GM12878 (cell line): Measurements from ENCODE around the gene TAF3. TPM values are rescaled to one million over a fixed set of nuclear protein-coding genes. Genes with fewer than 3 reads are reported as not detected.
A peak's percentile ranks its signal among the peaks of the same experiment; 100 is the strongest.

Source experiments
- ATAC-seq: fragments of 200-7000 bp; cut with Tn5 transposase; 3 replicates; pipeline ENCODE4 v1.9.1; 2020; ENCODE audit warnings: mild to moderate bottlenecking, moderate library complexity
- BruUV-seq: library from RNA; stranded (reverse); fragments of 400-500 nt; replicated peaks from 2 replicates; lab custom pipeline; 2021; lab: Mats Ljungman, UMichigan
- CTCF ChIA-PET: fragments of 300-600 bp; sonication (Branson Sonifier 250); formaldehyde crosslinking; extraction: SDS; loops from one replicate; lab custom pipeline; 2021; ENCODE audit warnings: inconsistent platforms; lab: Yijun Ruan, JAX
- POLR2A ChIA-PET: fragments of 350-600 bp; formaldehyde crosslinking; extraction: SDS; loops from one replicate; lab custom pipeline; 2021; ENCODE audit warnings: inconsistent platforms; lab: Charles Lee
- RAD21 ChIA-PET: fragments of 300-600 bp; sonication (Branson Sonifier 250); formaldehyde crosslinking; loops from one replicate; lab custom pipeline; 2023; ENCODE audit warnings: antibody characterized with exemption; ENCODE audit not compliant: unreplicated experiment; lab: Charles Lee
- SMC1A ChIA-PET: fragments of 300-600 bp; sonication (Branson Sonifier 250); formaldehyde crosslinking; loops from one replicate; lab custom pipeline; 2023; ENCODE audit not compliant: unreplicated experiment, uncharacterized antibody; lab: Charles Lee
- DNase-seq: peaks from one replicate; pipeline ENCODE4 v3.0.0-alpha.2; 2011; ENCODE audit warnings: low read depth, low spot score
- FAIRE-seq: peaks from 3 replicates; lab custom pipeline; 2011; peaks lifted over from hg19 to GRCh38; lab: Jason Lieb, UNC
- H2AFZ ChIP-seq: 2 replicates; pipeline ENCODE4 v1.6.0; 2011; ENCODE audit warnings: low read depth, low read length, control low read depth; ENCODE audit not compliant: control insufficient read depth
- H3K27ac ChIP-seq: 2 replicates; pipeline ENCODE4 v1.5.1; 2011; ENCODE audit warnings: control low read depth; ENCODE audit not compliant: control insufficient read depth, insufficient read depth
- H3K27me3 ChIP-seq, 2 experiments: replicated peaks in 1 of 2; 2 replicates each; pipeline versions ENCODE4 v1.6.0 to v1.6.1; 2011; ENCODE audit warnings: low read length in 1 of 2; ENCODE audit not compliant: control insufficient read depth in 2 of 2, insufficient read depth in 2 of 2
- H3K36me3 ChIP-seq, 2 experiments: 2 replicates each; pipeline ENCODE4 v1.5.1; 2011; ENCODE audit warnings: low read length in 1 of 2; ENCODE audit not compliant: control insufficient read depth in 2 of 2, insufficient read depth in 2 of 2
- H3K4me1 ChIP-seq: 2 replicates; pipeline ENCODE4 v1.6.1; 2011; ENCODE audit warnings: mild to moderate bottlenecking, low read length, moderate library complexity, mixed read lengths; ENCODE audit not compliant: control insufficient read depth, insufficient read depth
- H3K4me2 ChIP-seq: 2 replicates; pipeline ENCODE4 v1.6.0; 2011; ENCODE audit warnings: control low read depth; ENCODE audit not compliant: control insufficient read depth, insufficient read depth
- H3K4me3 ChIP-seq: fragments of 200-600 bp; sonication (generic); 2 replicates; pipeline ENCODE4 v1.5.1; 2016
- H3K79me2 ChIP-seq: 2 replicates; pipeline ENCODE4 v1.6.0; 2011; ENCODE audit warnings: low read length; ENCODE audit not compliant: control insufficient read depth, insufficient read depth
- H3K9ac ChIP-seq: 2 replicates; pipeline ENCODE4 v1.8.0; 2011; ENCODE audit warnings: low read length, control low read depth, mixed read lengths; ENCODE audit not compliant: control insufficient read depth, insufficient read depth
- H3K9me3 ChIP-seq: replicated peaks from 3 replicates; pipeline ENCODE4 v1.5.1; 2011; ENCODE audit warnings: mild to moderate bottlenecking, low read length; ENCODE audit not compliant: control insufficient read depth, insufficient read depth
- H4K20me1 ChIP-seq: 2 replicates; pipeline ENCODE4 v1.6.0; 2011; ENCODE audit not compliant: control insufficient read depth, insufficient read depth
- ASH2L ChIP-seq: fragments of 300-600, 200-600 bp; sonication (generic); IDR thresholded peaks from 2 replicates; pipeline ENCODE4 v1.6.1; 2017; ENCODE audit warnings: low read depth, mild to moderate bottlenecking, borderline replicate concordance
- BMI1 ChIP-seq: fragments of 450-650 bp; IDR thresholded peaks from 2 replicates; pipeline ENCODE4 v1.6.1; 2016; ENCODE audit warnings: mild to moderate bottlenecking, moderate library complexity, borderline replicate concordance
- DPF2 ChIP-seq: fragments of 450-650 bp; IDR thresholded peaks from 2 replicates; pipeline ENCODE4 v1.6.1; 2017; ENCODE audit warnings: mild to moderate bottlenecking
- EED ChIP-seq: sonication (generic); IDR thresholded peaks from 2 replicates; pipeline ENCODE4 v1.6.1; 2016; ENCODE audit warnings: antibody characterized with exemption, low read depth
- FOXK2 ChIP-seq: fragments of 450-650 bp; IDR thresholded peaks from 2 replicates; pipeline ENCODE4 v1.6.1; 2017; ENCODE audit warnings: mild to moderate bottlenecking, moderate library complexity
- FOXM1 ChIP-seq: IDR thresholded peaks from 2 replicates; pipeline ENCODE4 v1.6.1; 2012; ENCODE audit warnings: low read depth, mild to moderate bottlenecking, inconsistent platforms, low read length, moderate library complexity
- GATAD2B ChIP-seq: fragments of 450-650 bp; conservative IDR thresholded peaks from 2 replicates; pipeline ENCODE4 v1.6.1; 2017; ENCODE audit warnings: low read depth, mild to moderate bottlenecking, moderate library complexity
- IKZF1 ChIP-seq: fragments of 450-650 bp; conservative IDR thresholded peaks from 2 replicates; pipeline ENCODE4 v1.6.1; 2017; ENCODE audit warnings: antibody characterized with exemption, mild to moderate bottlenecking
- IKZF2 ChIP-seq, 2 experiments: fragments of 450-650 bp; IDR thresholded peaks; 2 replicates each; pipeline ENCODE4 v1.6.1; 2017; ENCODE audit warnings: mild to moderate bottlenecking in 2 of 2, moderate library complexity in 2 of 2
- IRF4 ChIP-seq: IDR thresholded peaks from 2 replicates; pipeline ENCODE4 v1.6.1; 2011; ENCODE audit warnings: low read depth, low read length
- KAT2A ChIP-seq: conservative IDR thresholded peaks from 2 replicates; pipeline ENCODE4 v1.6.1; 2011; ENCODE audit warnings: low read depth, low read length; ENCODE audit not compliant: control insufficient read depth
- NRF1 ChIP-seq: conservative IDR thresholded peaks from 2 replicates; pipeline ENCODE4 v1.6.1; 2011; ENCODE audit warnings: mild to moderate bottlenecking, low read depth, low read length, improper control_type of control experiment
- POLR2AphosphoS2 ChIP-seq: IDR thresholded peaks from 2 replicates; pipeline ENCODE4 v1.6.1; 2011; ENCODE audit warnings: low read depth, mild to moderate bottlenecking, low read length, improper control_type of control experiment, moderate library complexity
- POLR2AphosphoS5 ChIP-seq: IDR thresholded peaks from 2 replicates; pipeline ENCODE4 v1.6.1; 2011; ENCODE audit warnings: mild to moderate bottlenecking, low read length, inconsistent platforms
- RUNX3 ChIP-seq: IDR thresholded peaks from 2 replicates; pipeline ENCODE4 v1.6.1; 2012; ENCODE audit warnings: low read length, inconsistent platforms
- SIN3A ChIP-seq: IDR thresholded peaks from 2 replicates; pipeline ENCODE4 v1.6.1; 2012; ENCODE audit warnings: low read depth, low read length, improper control_type of control experiment
- SMARCA5 ChIP-seq: fragments of 450-650 bp; IDR thresholded peaks from 2 replicates; pipeline ENCODE4 v1.6.1; 2017; ENCODE audit warnings: mild to moderate bottlenecking
- TARDBP ChIP-seq: IDR thresholded peaks from 2 replicates; pipeline ENCODE4 v1.6.1; 2016; ENCODE audit warnings: borderline replicate concordance
- TCF12 ChIP-seq: IDR thresholded peaks from 2 replicates; pipeline ENCODE4 v1.6.1; 2011; ENCODE audit warnings: low read depth, mild to moderate bottlenecking, low read length
- WRNIP1 ChIP-seq: IDR thresholded peaks from 2 replicates; pipeline ENCODE4 v1.6.1; 2011; ENCODE audit warnings: low read depth, low read length, improper control_type of control experiment, borderline replicate concordance
- ZNF24 ChIP-seq: fragments of 450-650 bp; IDR thresholded peaks from 2 replicates; pipeline ENCODE4 v1.6.1; 2017; ENCODE audit warnings: antibody characterized with exemption, mild to moderate bottlenecking
- WGBS: methylation state at CpG from one replicate; pipeline ENCODE4 v1.1.6; 2016; ENCODE audit warnings: low lambda C conversion rate; ENCODE audit not compliant: insufficient replicate concordance, insufficient coverage; ENCODE audit errors: missing lambda C conversion rate; 5-methylcytosine and 5-hydroxymethylcytosine counted together
- in situ Hi-C: fragments of 300-500 bp; cut with MboI; formaldehyde crosslinking; loops from 9 replicates; pipeline ENCODE4 v1.14.3; 2018; ENCODE audit warnings: mixed read lengths
- intact Hi-C: fragments of 100-400 bp; cut with micrococcal nuclease; formaldehyde crosslinking; loops from one replicate; pipeline ENCODE4 v1.14.2; 2022; ENCODE audit not compliant: unreplicated experiment
- polyA plus RNA-seq, 11 experiments: library from polyadenylated mRNA; depleted of rRNA in 4 of 11; unstranded in 6 of 11; stranded (reverse) in 5 of 11; fragments of >200 nt; fragmentation: Nextera tagmentation in 4 of 11; fragmentation: Illumina TruSeq in 1 of 11; extraction: Ambion mirVana in 4 of 11; extraction: Trizol in 1 of 11; gene quantifications; 1 replicate in 1 of 11; 2 replicates in 10 of 11; pipeline versions ENCODE4 v1.2.1 to v1.2.3, GENCODE V29; 2011 to 2016; ENCODE audit warnings: inconsistent platforms in 2 of 11, missing spikeins in 2 of 11, low read depth in 1 of 11
- total RNA-seq, 4 experiments: library from RNA; depleted of rRNA in 3 of 4; stranded (reverse); fragments of >200 nt in 3 of 4; fragmentation: Illumina TruSeq in 1 of 4; extraction: Trizol in 1 of 4; gene quantifications; 2 replicates each; pipeline versions ENCODE4 v1.2.1 to v1.2.3, GENCODE V29; 2013 to 2021
- TF ChIP-seq, protein P1 (sequence below): IDR thresholded peaks from 2 replicates; pipeline ENCODE4 v1.6.1; 2011; ENCODE audit warnings: low read depth, mild to moderate bottlenecking, low read length, moderate library complexity, borderline replicate concordance; ENCODE audit errors: extremely low read depth
- TF ChIP-seq, protein P2 (sequence below): fragments of 450-650 bp; formaldehyde crosslinking; IDR thresholded peaks from 2 replicates; pipeline ENCODE4 v1.4.0; 2020; ENCODE audit warnings: mild to moderate bottlenecking, moderate library complexity

Gene TAF3
- total and polyA plus RNA-seq, 10 of the 15 experiments (the other 5 are each of a cell fraction or from before 2014, with no cell fraction given) = 2.0 to 10.1 (median 3.7) TPM

DNA sequence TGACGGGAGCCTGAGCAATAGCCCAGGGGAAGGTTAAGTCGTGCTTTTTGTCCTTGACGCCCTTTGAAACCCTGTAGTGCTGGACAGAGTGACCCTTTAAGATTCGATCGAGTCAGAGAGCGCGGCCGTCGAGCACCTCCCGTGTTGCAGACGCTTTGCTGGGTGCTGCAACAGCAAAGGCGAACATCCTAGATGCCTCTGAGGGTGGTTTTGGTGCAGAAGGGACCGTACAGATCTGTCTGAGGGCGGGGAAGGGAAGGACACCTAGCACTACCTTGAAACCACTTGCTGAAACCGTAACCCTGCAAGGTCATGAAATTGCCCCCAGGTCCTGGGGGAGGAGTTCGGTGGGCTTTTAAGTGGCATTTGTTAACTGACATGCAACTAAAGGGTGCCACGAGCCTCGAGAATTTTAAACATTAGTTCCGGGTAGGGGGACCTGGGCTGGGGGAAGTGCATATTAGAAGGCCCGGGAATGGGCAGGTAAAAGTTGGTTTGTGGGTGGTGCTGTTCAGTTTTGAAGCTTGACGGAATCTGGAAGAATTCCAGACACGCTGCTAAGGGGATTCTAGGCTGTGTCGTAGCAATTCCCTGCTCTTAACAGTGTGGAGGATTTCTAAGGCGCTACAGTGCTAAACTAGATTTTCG lies 29.5 kb upstream of the TAF3 start:
- no peaks in the 10 kb centered on the region for H3K27me3 ChIP-seq
- H3K9me3 ChIP-seq = no peaks in the 10 kb centered on the region
- H3K4me2 ChIP-seq = peak overlapping the region; percentile 88
- peak overlapping the region; percentile 88 for H3K27ac ChIP-seq
- ChIA-PET SMC1A (interaction anchor here (0.6 to 1.4 kb wide), 6 partner anchors 10 to 32 kb away, joined by 3 to 6 read pairs (median 4); no protein-coding TSS in a partner anchor), CTCF (interaction anchor here (0.6 to 3.4 kb wide), 4 partner anchors 31 to 1420 kb away, joined by 3 to 24 read pairs (median 4); partner anchors contain the start of gene TAF3), RAD21 (interaction anchor here (1.0 to 1.6 kb wide), 4 partner anchors 11 to 263 kb away, joined by 3 to 7 read pairs (median 6); partner anchors contain the start of gene TAF3), POLR2A (interaction anchor here (0.9 to 1.4 kb wide), 7 partner anchors 11 to 316 kb away, joined by 3 to 10 read pairs (median 3); partner anchors contain the start of gene TAF3)
- no peaks in the 10 kb centered on the region; the same call in 1 of the 2 replicates for H4K20me1 ChIP-seq
- no peaks in the 10 kb centered on the region; the same call in 1 of the 2 replicates for H3K4me1 ChIP-seq
- H3K9ac ChIP-seq = peak overlapping the region; percentile 94
- H3K79me2 ChIP-seq = peaks cover 93% of the 10 kb centered on the region
- FAIRE-seq (no peak), ATAC-seq (peak; percentile 32), DNase-seq (no peak)
- peaks cover 0 to 4% of the 10 kb centered on the region in 2 experiments; a peak in 1 of 4 replicates for H3K36me3 ChIP-seq
- no TSS peak for BruUV-seq
- WGBS = 3% methylated on average over 25 of the region's 25 CpGs
- intact Hi-C loops = loop anchor here (1.0 to 10.0 kb wide), 2 partner anchors 30 to 264 kb away; partner anchors contain the start of gene TAF3
- in situ Hi-C loops = no loop called here
- H2AFZ ChIP-seq = peak overlapping the region; percentile 91; the same call in 1 of the 2 replicates
- peak overlapping the region; percentile 97 for H3K4me3 ChIP-seq
- TF ChIP-seq IRF4 = no peak
- TF ChIP-seq EED = no peak
- no peak for TF ChIP-seq BMI1
- TF ChIP-seq FOXM1 = no peak
- TF ChIP-seq, protein P1, sequence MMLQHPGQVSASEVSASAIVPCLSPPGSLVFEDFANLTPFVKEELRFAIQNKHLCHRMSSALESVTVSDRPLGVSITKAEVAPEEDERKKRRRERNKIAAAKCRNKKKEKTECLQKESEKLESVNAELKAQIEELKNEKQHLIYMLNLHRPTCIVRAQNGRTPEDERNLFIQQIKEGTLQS = no peak
- TF ChIP-seq IKZF2 (IDR thresholded peaks at IDR 0.05) = no peak
- TF ChIP-seq FOXK2 = no peak
- no peak for TF ChIP-seq ZNF24
- TF ChIP-seq TARDBP = no peak
- no peak for TF ChIP-seq RUNX3
- TF ChIP-seq SMARCA5 = no peak
- no peak for TF ChIP-seq NRF1
- TF ChIP-seq POLR2AphosphoS2 = no peak
- no peak for TF ChIP-seq DPF2
- TF ChIP-seq, protein P2, sequence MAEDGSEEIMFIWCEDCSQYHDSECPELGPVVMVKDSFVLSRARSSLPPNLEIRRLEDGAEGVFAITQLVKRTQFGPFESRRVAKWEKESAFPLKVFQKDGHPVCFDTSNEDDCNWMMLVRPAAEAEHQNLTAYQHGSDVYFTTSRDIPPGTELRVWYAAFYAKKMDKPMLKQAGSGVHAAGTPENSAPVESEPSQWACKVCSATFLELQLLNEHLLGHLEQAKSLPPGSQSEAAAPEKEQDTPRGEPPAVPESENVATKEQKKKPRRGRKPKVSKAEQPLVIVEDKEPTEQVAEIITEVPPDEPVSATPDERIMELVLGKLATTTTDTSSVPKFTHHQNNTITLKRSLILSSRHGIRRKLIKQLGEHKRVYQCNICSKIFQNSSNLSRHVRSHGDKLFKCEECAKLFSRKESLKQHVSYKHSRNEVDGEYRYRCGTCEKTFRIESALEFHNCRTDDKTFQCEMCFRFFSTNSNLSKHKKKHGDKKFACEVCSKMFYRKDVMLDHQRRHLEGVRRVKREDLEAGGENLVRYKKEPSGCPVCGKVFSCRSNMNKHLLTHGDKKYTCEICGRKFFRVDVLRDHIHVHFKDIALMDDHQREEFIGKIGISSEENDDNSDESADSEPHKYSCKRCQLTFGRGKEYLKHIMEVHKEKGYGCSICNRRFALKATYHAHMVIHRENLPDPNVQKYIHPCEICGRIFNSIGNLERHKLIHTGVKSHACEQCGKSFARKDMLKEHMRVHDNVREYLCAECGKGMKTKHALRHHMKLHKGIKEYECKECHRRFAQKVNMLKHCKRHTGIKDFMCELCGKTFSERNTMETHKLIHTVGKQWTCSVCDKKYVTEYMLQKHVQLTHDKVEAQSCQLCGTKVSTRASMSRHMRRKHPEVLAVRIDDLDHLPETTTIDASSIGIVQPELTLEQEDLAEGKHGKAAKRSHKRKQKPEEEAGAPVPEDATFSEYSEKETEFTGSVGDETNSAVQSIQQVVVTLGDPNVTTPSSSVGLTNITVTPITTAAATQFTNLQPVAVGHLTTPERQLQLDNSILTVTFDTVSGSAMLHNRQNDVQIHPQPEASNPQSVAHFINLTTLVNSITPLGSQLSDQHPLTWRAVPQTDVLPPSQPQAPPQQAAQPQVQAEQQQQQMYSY (CRISPR knock-in tag) = no peak
- TF ChIP-seq GATAD2B = 0 out of 2 replicates have a peak, but pooled peaks have one; percentile 23
- 0 out of 2 replicates have a peak, but pooled peaks have one; percentile 20 for TF ChIP-seq SIN3A
- TF ChIP-seq POLR2AphosphoS5 = 0 out of 2 replicates have a peak, but pooled peaks have one; percentile 7
- no peak for TF ChIP-seq ASH2L
- no peak for TF ChIP-seq KAT2A
- no peak for TF ChIP-seq TCF12
- no peak for TF ChIP-seq WRNIP1
- TF ChIP-seq IKZF1 = no peak
